Measurements from ENCODE around the gene MRPL19.

MRPL19 gene

DNA sequence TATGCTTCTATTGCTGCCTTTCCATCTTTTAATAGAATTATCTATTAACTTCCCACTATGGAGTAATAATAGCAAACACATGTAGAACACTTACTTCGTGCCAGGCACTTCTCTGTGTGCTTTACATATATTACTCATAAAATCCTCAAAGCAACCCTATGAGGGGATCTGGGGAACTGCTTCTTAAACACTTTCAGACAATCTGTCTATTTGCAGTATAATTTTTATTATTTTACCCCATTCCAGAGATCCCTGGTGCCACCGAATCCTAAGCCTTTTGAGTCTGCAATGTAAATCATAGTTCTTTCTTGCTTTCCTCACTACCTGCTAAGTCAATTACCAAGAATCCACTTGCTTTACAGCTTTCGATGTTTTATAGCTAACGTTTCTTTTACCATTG is 89.7 kb downstream of the MRPL19 start:
- no peak for DNase-seq (ENCODE audit: low read depth, low spot score)

DNA sequence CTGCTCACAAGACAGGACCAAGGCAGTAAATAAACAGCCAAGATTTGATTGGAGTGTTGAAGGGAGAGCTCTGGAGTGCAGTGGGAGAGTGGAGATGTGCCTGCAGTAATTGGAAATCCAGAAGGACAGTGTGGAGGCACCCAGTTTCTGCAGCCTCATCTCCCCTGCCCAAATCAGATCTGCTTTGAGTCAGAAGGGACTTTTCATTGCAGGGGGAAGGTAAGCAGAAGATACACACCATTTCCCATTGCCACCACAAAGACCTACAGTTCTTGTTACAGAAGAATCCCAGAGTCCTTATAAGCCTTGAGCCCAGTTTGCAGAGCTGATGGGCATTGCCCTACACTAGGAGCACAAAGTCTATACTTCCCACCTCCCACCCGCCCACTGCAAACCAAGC is 91.4 kb downstream of the MRPL19 start:
- no peak for DNase-seq (ENCODE audit: low read depth, low spot score)
